BJ (cell line): ENCODE results near the gene RNF4. TPM values are rescaled to one million over a fixed set of nuclear protein-coding genes. Genes with fewer than 3 reads are reported as not detected.
"Not testable (repeated sequence)": the region's sequence is repeated elsewhere in the genome, so short reads cannot be mapped to it uniquely, and the experiment has no call there.

Experiments used
- CTCF ChIA-PET: fragments of 350-600 bp; formaldehyde crosslinking; extraction: SDS; loops from one replicate; lab custom pipeline; 2021; ENCODE audit warnings: antibody characterized with exemption, inconsistent platforms; lab: Yijun Ruan, JAX
- POLR2A ChIA-PET: fragments of 300-600 bp; sonication (Branson Sonifier 250); formaldehyde crosslinking; extraction: SDS; loops from one replicate; lab custom pipeline; 2021; ENCODE audit warnings: antibody characterized with exemption; lab: Charles Lee
- DNase-seq: peaks from one replicate; pipeline ENCODE4 v3.0.0-alpha.2; 2011; ENCODE audit warnings: low read depth
- H3K27me3 ChIP-seq: 2 replicates; pipeline ENCODE4 v1.6.0; 2011; ENCODE audit warnings: low read length; ENCODE audit not compliant: control insufficient read depth, insufficient read depth
- H3K36me3 ChIP-seq: 2 replicates; pipeline ENCODE4 v1.5.1; 2011; ENCODE audit warnings: low read length; ENCODE audit not compliant: control insufficient read depth, insufficient read depth
- H3K4me3 ChIP-seq: 2 replicates; pipeline ENCODE4 v1.5.1; 2011; ENCODE audit warnings: low read depth, mild to moderate bottlenecking, control low read depth, low read length
- polyA plus RNA-seq: library from polyadenylated mRNA; depleted of rRNA; stranded (reverse); fragments of >200 nt; gene quantifications from 2 replicates; pipeline ENCODE4 v1.2.3, GENCODE V29; 2011
- TF ChIP-seq, protein P1 (sequence below): IDR thresholded peaks from 2 replicates; pipeline ENCODE4 v1.5.1; 2011; ENCODE audit warnings: low read depth, mild to moderate bottlenecking, control low read depth, inconsistent platforms, low read length, moderate library complexity; ENCODE audit not compliant: insufficient read depth

The RNF4 gene
- polyA plus RNA-seq, 1 experiment, result 107 TPM

DNA sequence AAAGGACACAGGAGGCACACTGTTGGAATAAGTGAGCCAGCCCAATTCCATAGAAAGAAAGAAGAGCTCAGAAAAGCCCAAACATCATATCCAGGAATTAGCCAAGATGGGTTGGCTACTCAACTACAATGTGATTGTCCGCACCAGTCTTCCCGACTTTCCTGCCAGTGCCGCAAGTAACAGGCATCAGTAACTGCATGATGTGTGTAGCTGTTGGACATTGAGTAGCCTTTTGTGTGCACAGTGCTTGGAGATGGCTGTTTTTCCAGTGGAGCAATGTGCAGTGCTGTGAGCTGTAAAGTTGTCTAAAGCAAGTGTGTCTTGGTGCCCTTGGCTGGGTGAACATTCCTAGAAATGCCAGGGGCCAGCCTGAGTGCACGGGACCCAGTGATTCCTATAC, 38.4 kb downstream of the RNF4 start:
- POLR2A ChIA-PET, result no interaction called here
- CTCF ChIA-PET, result no interaction called here
- TF ChIP-seq, protein P1, sequence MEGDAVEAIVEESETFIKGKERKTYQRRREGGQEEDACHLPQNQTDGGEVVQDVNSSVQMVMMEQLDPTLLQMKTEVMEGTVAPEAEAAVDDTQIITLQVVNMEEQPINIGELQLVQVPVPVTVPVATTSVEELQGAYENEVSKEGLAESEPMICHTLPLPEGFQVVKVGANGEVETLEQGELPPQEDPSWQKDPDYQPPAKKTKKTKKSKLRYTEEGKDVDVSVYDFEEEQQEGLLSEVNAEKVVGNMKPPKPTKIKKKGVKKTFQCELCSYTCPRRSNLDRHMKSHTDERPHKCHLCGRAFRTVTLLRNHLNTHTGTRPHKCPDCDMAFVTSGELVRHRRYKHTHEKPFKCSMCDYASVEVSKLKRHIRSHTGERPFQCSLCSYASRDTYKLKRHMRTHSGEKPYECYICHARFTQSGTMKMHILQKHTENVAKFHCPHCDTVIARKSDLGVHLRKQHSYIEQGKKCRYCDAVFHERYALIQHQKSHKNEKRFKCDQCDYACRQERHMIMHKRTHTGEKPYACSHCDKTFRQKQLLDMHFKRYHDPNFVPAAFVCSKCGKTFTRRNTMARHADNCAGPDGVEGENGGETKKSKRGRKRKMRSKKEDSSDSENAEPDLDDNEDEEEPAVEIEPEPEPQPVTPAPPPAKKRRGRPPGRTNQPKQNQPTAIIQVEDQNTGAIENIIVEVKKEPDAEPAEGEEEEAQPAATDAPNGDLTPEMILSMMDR, result no peak
- Histone ChIP-seq H3K4me3 (no peak overlapping the region), H3K27me3 (no peaks in the 10 kb centered on the region), H3K36me3 (peaks cover 23% of the 10 kb centered on the region)
- DNase-seq, result no peak

GRCh38 chr4:2507855-2508254, 38.9 kb downstream of the RNF4 start:
- TF ChIP-seq, protein P1, result no peak
- ChIA-PET CTCF (interaction anchor here (1.0 to 1.3 kb wide), 2 partner anchors 12 to 288 kb away, joined by 3 read pairs; no protein-coding TSS in a partner anchor), POLR2A (no interaction called here)
- peaks cover 29% of the 10 kb centered on the region for H3K36me3 ChIP-seq
- no peak for DNase-seq
- no peak overlapping the region for H3K4me3 ChIP-seq
- no peaks in the 10 kb centered on the region for H3K27me3 ChIP-seq

DNA sequence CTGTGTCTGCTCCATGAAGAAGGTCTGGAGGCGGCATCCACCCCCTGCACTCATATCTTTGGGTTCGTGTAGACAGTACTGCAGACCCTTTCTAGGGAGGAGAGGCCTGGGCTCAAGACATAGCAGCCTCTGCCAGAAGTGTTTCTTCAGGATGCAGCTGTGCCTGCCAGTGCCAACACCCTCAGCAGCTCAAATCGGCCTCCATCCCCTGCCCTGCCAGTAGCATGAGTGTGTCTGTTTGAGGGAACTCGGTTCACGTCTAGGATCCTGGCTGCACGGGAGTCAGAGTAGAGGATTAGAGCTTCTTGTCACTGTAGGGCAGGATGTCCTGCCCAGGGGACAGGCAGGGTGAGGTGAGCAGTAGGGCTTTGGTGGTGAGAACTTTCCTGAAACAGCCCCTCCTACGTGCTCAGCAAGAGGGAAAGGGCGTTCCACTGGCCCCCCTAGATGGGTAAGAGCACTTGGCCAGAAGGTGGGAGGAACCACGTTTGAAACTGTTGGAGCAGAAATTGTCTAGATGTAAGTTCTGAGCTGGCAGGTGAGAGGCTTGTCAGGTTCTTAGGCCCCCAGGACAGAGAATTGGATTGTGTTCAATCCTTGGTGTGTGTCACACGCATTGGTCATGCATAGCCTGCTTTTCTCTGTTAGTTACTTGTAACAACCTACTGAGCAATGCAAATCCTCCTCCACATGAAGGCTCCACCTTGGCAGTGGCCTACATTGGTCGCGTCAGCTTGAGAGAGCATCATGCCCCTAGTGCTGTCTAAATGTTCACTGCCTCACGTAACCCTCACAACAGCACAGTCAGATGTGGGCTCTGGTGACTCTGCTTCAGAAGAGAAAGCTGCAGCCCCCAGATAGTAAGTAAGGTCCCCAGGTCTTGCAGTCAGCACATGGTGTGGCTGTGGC, 41.7 kb downstream of the RNF4 start:
- peaks cover 39% of the 10 kb centered on the region for H3K36me3 ChIP-seq
- TF ChIP-seq, protein P1, result no peak
- no peak for DNase-seq
- ChIA-PET CTCF (no interaction called here), POLR2A (no interaction called here)
- no peaks in the 10 kb centered on the region for H3K27me3 ChIP-seq
- no peak overlapping the region for H3K4me3 ChIP-seq

GRCh38 chr4:2511645-2512131, 42.8 kb downstream of the RNF4 start:
- no peak for DNase-seq
- peaks cover 41% of the 10 kb centered on the region for H3K36me3 ChIP-seq
- H3K4me3 ChIP-seq, result no peak overlapping the region
- TF ChIP-seq, protein P1, result no peak
- CTCF ChIA-PET, result no interaction called here
- no peaks in the 10 kb centered on the region for H3K27me3 ChIP-seq
- POLR2A ChIA-PET, result no interaction called here

DNA sequence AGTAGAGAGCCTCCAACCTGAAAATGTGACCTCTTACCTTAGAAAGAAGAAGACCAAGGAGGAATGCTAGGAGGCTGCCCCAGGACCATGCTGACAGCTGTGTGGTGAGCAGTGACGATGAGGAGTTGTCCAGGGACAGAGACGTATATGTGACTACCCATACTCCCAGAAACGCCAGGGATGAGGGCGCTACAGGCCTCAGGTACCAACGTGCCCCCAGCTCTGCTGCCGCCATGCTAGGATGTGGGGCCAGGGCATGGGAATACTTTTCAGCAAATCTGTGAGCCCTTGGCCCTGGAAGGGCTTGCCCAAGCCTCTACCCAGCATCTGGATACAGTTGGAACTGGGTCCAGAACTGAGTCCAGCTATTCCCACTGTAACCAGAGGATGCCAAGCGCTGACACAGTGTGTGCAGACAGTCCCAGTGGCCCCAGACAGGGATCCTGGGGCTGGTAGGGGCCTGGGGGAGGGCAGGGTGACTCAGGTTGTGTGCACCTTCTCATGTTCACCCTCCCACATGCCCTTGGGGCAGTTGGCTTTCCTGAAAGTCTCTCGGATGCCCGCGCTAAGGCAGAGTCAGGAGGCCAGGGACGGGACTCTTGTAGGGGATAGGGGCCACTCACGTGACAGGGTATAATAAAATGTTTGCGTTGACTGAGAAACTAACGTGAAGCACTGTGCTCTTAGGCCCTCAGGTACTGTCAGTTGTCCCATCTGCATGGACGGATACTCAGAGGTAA, 43.7 kb downstream of the RNF4 start:
- ChIA-PET POLR2A (interaction anchor here (0.6 kb wide), 1 partner anchor 209 kb away, joined by 8 read pairs; no protein-coding TSS in a partner anchor), CTCF (no interaction called here)
- TF ChIP-seq, protein P1, result no peak
- DNase-seq, result no peak
- H3K4me3 ChIP-seq, result no peak overlapping the region
- no peaks in the 10 kb centered on the region for H3K27me3 ChIP-seq
- H3K36me3 ChIP-seq, result peaks cover 38% of the 10 kb centered on the region

- H3K4me3 ChIP-seq, H3K27me3 ChIP-seq, POLR2A ChIA-PET, CTCF ChIA-PET, DNase-seq: not testable (repeated sequence)
- H3K36me3 ChIP-seq, result peaks cover 37% of the 10 kb centered on the region
These were observed 45.3 kb downstream of the RNF4 start for GRCh38 chr4:2514193-2514592.

DNA sequence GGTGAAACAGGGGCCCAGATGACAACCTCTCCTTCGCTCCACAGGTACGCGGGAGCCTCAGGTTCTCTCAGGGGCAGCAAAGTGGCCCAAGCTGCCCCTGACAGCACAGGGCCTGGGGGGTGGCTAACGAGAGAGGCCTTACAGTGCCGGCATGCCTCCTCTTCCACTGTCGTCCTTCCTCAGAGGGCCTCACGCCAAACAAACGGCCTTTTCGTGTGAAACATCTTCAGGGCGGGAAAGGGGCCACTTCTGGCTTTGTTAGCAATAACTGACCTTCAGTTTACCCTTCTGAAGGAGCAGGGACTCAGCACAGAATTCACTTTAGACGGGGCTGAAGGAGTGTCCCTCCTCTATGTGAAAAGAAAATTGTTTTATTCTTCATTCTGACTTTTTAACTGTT, 46.0 kb downstream of the RNF4 start:
- POLR2A ChIA-PET, H3K4me3 ChIP-seq, DNase-seq, H3K27me3 ChIP-seq, CTCF ChIA-PET: not testable (repeated sequence)
- H3K36me3 ChIP-seq, result peaks cover 31% of the 10 kb centered on the region
